GM12801 (cell line): ENCODE results near the gene PBX3.

Experiments
- CTCF ChIP-seq: IDR thresholded peaks from one replicate; pipeline ENCODE4 v1.5.1; 2011; ENCODE audit warnings: control low read depth; ENCODE audit not compliant: insufficient read length; ENCODE audit errors: extremely low read depth

PBX3 gene

GRCh38 chr9:125707472-125707804 is 39.7 kb upstream of the PBX3 start:
- no peak for TF ChIP-seq CTCF

GRCh38 chr9:125726456-125727132 is 20.6 kb upstream of the PBX3 start:
- no peak for TF ChIP-seq CTCF

GRCh38 chr9:125730168-125730567 is 17.0 kb upstream of the PBX3 start:
- TF ChIP-seq CTCF: no peak

- no peak for TF ChIP-seq CTCF
These were observed 14.6 kb upstream of the PBX3 start for GRCh38 chr9:125732562-125732961.

GRCh38 chr9:125739436-125739835 is 7.7 kb upstream of the PBX3 start:
- no peak for TF ChIP-seq CTCF

- no peak for TF ChIP-seq CTCF
These were observed 4.5 kb upstream of the PBX3 start for GRCh38 chr9:125742657-125743056.

- no peak for TF ChIP-seq CTCF
These were observed 3.3 kb upstream of the PBX3 start for GRCh38 chr9:125743682-125744428.
